IMR-90 (cell line): ENCODE results near the gene DDN. TPM values are rescaled to one million over a fixed set of nuclear protein-coding genes. Genes with fewer than 3 reads are reported as not detected.

Experiments used
- ATAC-seq: fragments of 200-7000 bp; cut with Tn5 transposase; 2 replicates; pipeline ENCODE4 v1.9.1; 2020; ENCODE audit warnings: low read depth, mild to moderate bottlenecking, moderate library complexity
- BruUV-seq: library from RNA; stranded (reverse); fragments of 400-500 nt; replicated peaks from 2 replicates; lab custom pipeline; 2021; lab: Mats Ljungman, UMichigan
- CTCF ChIA-PET: fragments of 300-600 bp; formaldehyde crosslinking; extraction: SDS; loops from one replicate; lab custom pipeline; 2021; ENCODE audit warnings: antibody characterized with exemption; lab: Yijun Ruan, JAX
- POLR2A ChIA-PET: fragments of 300-600 bp; sonication (Branson Sonifier 250); formaldehyde crosslinking; loops from one replicate; lab custom pipeline; 2022; ENCODE audit warnings: antibody characterized with exemption; ENCODE audit not compliant: unreplicated experiment; lab: Charles Lee
- DNase-seq: peaks from one replicate; pipeline ENCODE4 v3.0.0; 2013
- H2AFZ ChIP-seq: replicated peaks from 2 replicates; pipeline ENCODE3; 2013; ENCODE audit warnings: low read length, mild to moderate bottlenecking; ENCODE audit not compliant: poor library complexity
- H2AK5ac ChIP-seq: 2 replicates; pipeline ENCODE4 v1.6.1; 2013; ENCODE audit warnings: low read depth, low read length, inconsistent platforms
- H2AK9ac ChIP-seq: replicated peaks from 2 replicates; pipeline ENCODE3; 2013; ENCODE audit warnings: mild to moderate bottlenecking, low read depth, low read length, moderate library complexity; ENCODE audit not compliant: poor library complexity
- H2BK120ac ChIP-seq: 2 replicates; pipeline ENCODE4 v1.6.1; 2013; ENCODE audit warnings: low read depth, low read length, inconsistent platforms
- H2BK15ac ChIP-seq: 3 replicates; pipeline ENCODE4 v1.6.1; 2013; ENCODE audit warnings: low read depth, low read length, inconsistent platforms
- H2BK20ac ChIP-seq: 2 replicates; pipeline ENCODE4 v1.6.1; 2013; ENCODE audit warnings: low read depth, mild to moderate bottlenecking, inconsistent platforms, low read length, moderate library complexity
- H2BK5ac ChIP-seq: 2 replicates; pipeline ENCODE4 v1.6.1; 2013; ENCODE audit warnings: mild to moderate bottlenecking, low read depth, low read length, inconsistent platforms; ENCODE audit not compliant: poor library complexity, severe bottlenecking
- H3K14ac ChIP-seq: replicated peaks from 2 replicates; pipeline ENCODE4 v1.6.1; 2013; ENCODE audit warnings: low read depth, low read length, inconsistent platforms
- H3K18ac ChIP-seq: 2 replicates; pipeline ENCODE4 v1.6.1; 2013; ENCODE audit warnings: low read depth, low read length, control low read depth
- H3K23ac ChIP-seq: 2 replicates; pipeline ENCODE4 v1.6.1; 2013; ENCODE audit warnings: low read depth, low read length, inconsistent platforms
- H3K27ac ChIP-seq: 2 replicates; pipeline ENCODE4 v1.5.1; 2013; ENCODE audit warnings: mild to moderate bottlenecking, control low read depth, low read length; ENCODE audit not compliant: insufficient read depth
- H3K27me3 ChIP-seq: 2 replicates; pipeline ENCODE4 v1.6.1; 2013; ENCODE audit warnings: low read length; ENCODE audit not compliant: control insufficient read depth, insufficient read depth
- H3K36me3 ChIP-seq: 2 replicates; pipeline ENCODE4 v1.6.1; 2013; ENCODE audit warnings: low read length, mixed read lengths; ENCODE audit not compliant: control insufficient read depth, insufficient read depth
- H3K4ac ChIP-seq: 2 replicates; pipeline ENCODE4 v1.6.1; 2013; ENCODE audit warnings: low read depth, low read length, inconsistent platforms
- H3K4me1 ChIP-seq: 2 replicates; pipeline ENCODE4 v1.6.1; 2013; ENCODE audit warnings: low read length, mixed read lengths; ENCODE audit not compliant: control insufficient read depth, insufficient read depth
- H3K4me2 ChIP-seq: 2 replicates; pipeline ENCODE4 v1.6.1; 2013; ENCODE audit warnings: low read depth, mild to moderate bottlenecking, control low read depth, low read length, moderate library complexity
- H3K4me3 ChIP-seq: 2 replicates; pipeline ENCODE4 v1.5.1; 2013; ENCODE audit warnings: low read depth, mild to moderate bottlenecking, control low read depth, low read length, moderate library complexity; ENCODE audit not compliant: insufficient read depth
- H3K56ac ChIP-seq: 2 replicates; pipeline ENCODE4 v1.6.1; 2013; ENCODE audit warnings: low read length, inconsistent platforms; ENCODE audit not compliant: insufficient read depth; ENCODE audit errors: extremely low read depth
- H3K79me1 ChIP-seq, 2 experiments: 2 replicates each; pipeline ENCODE4 v1.6.1; 2013; ENCODE audit warnings: low read length in 2 of 2, inconsistent platforms in 1 of 2, low read depth in 1 of 2
- H3K9ac ChIP-seq: 2 replicates; pipeline ENCODE4 v1.6.1; 2013; ENCODE audit warnings: low read depth, low read length, control low read depth
- H3K9me1 ChIP-seq: 2 replicates; pipeline ENCODE4 v1.6.1; 2013; ENCODE audit warnings: low read length, inconsistent platforms; ENCODE audit not compliant: insufficient read depth
- H3K9me3 ChIP-seq: 2 replicates; pipeline ENCODE4 v1.6.1; 2013; ENCODE audit warnings: low read length; ENCODE audit not compliant: control insufficient read depth, insufficient read depth
- H4K20me1 ChIP-seq: 2 replicates; pipeline ENCODE4 v1.6.1; 2013; ENCODE audit warnings: low read length, inconsistent platforms; ENCODE audit not compliant: insufficient read depth
- H4K5ac ChIP-seq: 2 replicates; pipeline ENCODE4 v1.6.1; 2013; ENCODE audit warnings: mild to moderate bottlenecking, low read depth, low read length, control low read depth
- H4K8ac ChIP-seq, 2 experiments: 2 replicates each; pipeline ENCODE4 v1.6.1; 2013; ENCODE audit warnings: low read depth in 2 of 2, low read length in 2 of 2, control low read depth in 1 of 2, inconsistent platforms in 1 of 2
- H4K91ac ChIP-seq: 2 replicates; pipeline ENCODE4 v1.6.1; 2013; ENCODE audit warnings: low read depth, low read length, inconsistent platforms; ENCODE audit not compliant: insufficient read depth
- CEBPB ChIP-seq: IDR thresholded peaks from 2 replicates; pipeline ENCODE4 v1.6.1; 2012; ENCODE audit warnings: low read depth, low read length, improper control_type of control experiment
- RFX5 ChIP-seq: IDR thresholded peaks from 2 replicates; pipeline ENCODE4 v1.8.0; 2012; ENCODE audit warnings: low read depth, mild to moderate bottlenecking, low read length, moderate library complexity
- WGBS, 2 experiments: methylation state at CpG; one replicate each; pipeline versions ENCODE4 v1.1.5 to v1.1.7; 2013; ENCODE audit warnings: missing lambda C conversion rate in 2 of 2; ENCODE audit not compliant: insufficient read length in 1 of 2; ENCODE audit errors: extremely low coverage in 2 of 2; 5-methylcytosine and 5-hydroxymethylcytosine counted together
- dilution Hi-C: fragments of 300-500 bp; cut with HindIII; formaldehyde crosslinking; loops from one replicate; pipeline ENCODE4 v1.14.3; 2018; ENCODE audit warnings: low sequenced_read_pairs; ENCODE audit not compliant: unreplicated experiment
- in situ Hi-C: fragments of 300-500 bp; cut with MboI; formaldehyde crosslinking; loops from 3 replicates; pipeline ENCODE4 v1.14.3; 2019; ENCODE audit warnings: low sequenced_read_pairs, inconsistent platforms, mixed read lengths
- intact Hi-C: fragments of 100-400 bp; cut with micrococcal nuclease; formaldehyde crosslinking; loops from 2 replicates; pipeline ENCODE4 v1.10.0; 2022
- polyA plus RNA-seq, 3 experiments: library from polyadenylated mRNA; depleted of rRNA; stranded (reverse); fragments of >200 nt; gene quantifications; 2 replicates each; pipeline ENCODE4 v1.2.3, GENCODE V29; 2012; ENCODE audit warnings: low replicate concordance in 1 of 3
- total RNA-seq: library from RNA; depleted of rRNA; stranded (reverse); fragments of >200 nt; gene quantifications from 2 replicates; pipeline ENCODE4 v1.2.3, GENCODE V29; 2012

The DDN gene
- total and polyA plus RNA-seq, 2 of the 4 experiments (the other 2 are of a cell fraction) = 0.18 to 0.21 TPM

DNA sequence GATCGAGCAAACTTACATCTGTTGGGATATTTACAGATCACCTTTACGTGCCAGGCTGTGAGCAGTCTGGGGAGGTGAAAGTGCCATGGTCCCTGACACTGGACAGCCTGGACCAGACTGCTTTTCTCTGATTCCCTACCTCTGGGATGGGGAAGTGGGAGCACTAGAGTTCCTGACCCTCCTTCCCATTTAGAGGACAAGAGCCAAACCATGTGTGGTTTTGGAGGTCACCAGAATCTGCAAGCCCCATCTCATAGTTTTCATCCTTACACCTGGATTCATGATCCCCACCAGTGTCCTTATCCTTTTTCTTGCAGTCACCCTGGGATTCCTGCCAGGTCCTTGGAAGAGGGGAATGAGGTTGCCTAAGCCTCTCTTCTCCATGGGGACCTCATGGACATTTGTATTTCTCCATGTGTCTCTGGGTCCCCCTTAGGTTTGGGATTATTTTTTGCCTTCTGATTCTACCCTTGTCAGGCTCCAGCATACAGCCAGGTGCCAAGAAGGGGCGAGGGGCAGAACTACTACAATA lies 26.2 kb downstream of the DDN start:
- Histone ChIP-seq H4K91ac (no peak overlapping the region), H3K4me2 (no peak overlapping the region), H2BK5ac (no peak overlapping the region), H3K18ac (no peak overlapping the region), H2AK5ac (0 out of 2 replicates have a peak overlapping the region, but pooled peaks have one; percentile 0), H2AK9ac (no peak overlapping the region), H3K23ac (no peak overlapping the region), H3K4me1 (peaks cover 14% of the 10 kb centered on the region), H2AFZ (peak overlapping the region; percentile 28), H3K9me3 (no peaks in the 10 kb centered on the region), H3K36me3 (no peaks in the 10 kb centered on the region), H4K5ac (no peak overlapping the region), H3K9me1 (peaks cover 12% of the 10 kb centered on the region), H2BK20ac (no peak overlapping the region), H2BK15ac (no peak overlapping the region), H4K20me1 (peaks cover 4% of the 10 kb centered on the region), H3K14ac (no peak overlapping the region), H3K4me3 (no peak overlapping the region), H4K8ac (no peak overlapping the region), H3K4ac (no peak overlapping the region), H3K79me1 (no peaks in the 10 kb centered on the region), H2BK120ac (no peak overlapping the region), H3K27me3 (peaks cover 75% of the 10 kb centered on the region), H3K27ac (no peak overlapping the region), H3K9ac (no peak overlapping the region), H3K56ac (no peak overlapping the region)
- POLR2A ChIA-PET = no interaction called here
- no TSS peak for BruUV-seq
- ATAC-seq (no peak), DNase-seq (no peak)
- intact Hi-C loops (no loop called here), in situ Hi-C loops (no loop called here), dilution Hi-C loops (no loop called here)
- 14% methylated on average over 1 of the region's 3 CpGs; no CpG with 5 or more reads in 1 of the 2 experiments for WGBS, 2 experiments
- TF ChIP-seq CEBPB (no peak), RFX5 (no peak)
- CTCF ChIA-PET = interaction anchor here (1.0 kb wide), 1 partner anchor 15 kb away, joined by 4 read pairs; no protein-coding TSS in a partner anchor
